Fibroblast of pulmonary artery (primary cell): Measurements from ENCODE around the gene FRMD4B.

Experiments used
- DNase-seq: peaks from one replicate; pipeline ENCODE4 v3.0.0-alpha.2; 2010; ENCODE audit warnings: low read depth
- H3K4me3 ChIP-seq: replicated peaks from 2 replicates; pipeline ENCODE4 v1.5.1; 2011; ENCODE audit warnings: low read depth, mild to moderate bottlenecking, control low read depth, low read length, moderate library complexity
- TF ChIP-seq, protein P1 (sequence below): IDR thresholded peaks from 2 replicates; pipeline ENCODE4 v1.5.1; 2011; ENCODE audit warnings: mild to moderate bottlenecking, control low read depth, low read length, inconsistent platforms; ENCODE audit errors: missing control alignments

FRMD4B gene

DNA sequence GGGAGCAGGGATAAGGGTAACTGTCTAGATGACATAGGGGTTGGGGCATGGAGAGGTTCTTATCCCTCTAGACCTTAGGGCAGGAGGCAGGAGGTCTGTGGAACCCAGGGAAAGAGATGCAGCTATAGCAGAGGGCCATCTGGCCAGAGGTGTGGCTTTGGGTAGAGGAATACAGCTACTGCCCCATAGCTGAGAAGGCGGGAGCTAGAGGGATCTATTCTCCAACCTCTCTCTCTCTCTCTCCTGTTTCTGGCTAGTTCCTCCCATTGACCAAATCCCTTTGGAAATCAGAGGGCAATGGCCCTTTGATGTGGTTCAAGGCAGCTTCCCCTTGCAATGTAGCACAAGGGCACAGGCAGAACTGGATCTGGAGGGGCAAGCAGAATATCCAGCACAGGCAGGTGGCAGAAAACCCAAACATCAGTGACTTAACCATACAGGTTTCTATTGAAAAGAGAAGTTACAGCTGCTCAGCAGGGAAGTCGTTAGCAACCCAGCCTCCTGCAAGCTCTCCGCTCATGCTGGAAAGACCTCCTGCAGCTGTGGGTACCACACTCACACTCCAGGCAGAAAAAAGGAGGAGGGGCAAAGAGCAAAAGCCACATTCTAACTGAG lies 241.2 kb downstream of the FRMD4B start:
- H3K4me3 ChIP-seq = no peak overlapping the region
- TF ChIP-seq, protein P1, sequence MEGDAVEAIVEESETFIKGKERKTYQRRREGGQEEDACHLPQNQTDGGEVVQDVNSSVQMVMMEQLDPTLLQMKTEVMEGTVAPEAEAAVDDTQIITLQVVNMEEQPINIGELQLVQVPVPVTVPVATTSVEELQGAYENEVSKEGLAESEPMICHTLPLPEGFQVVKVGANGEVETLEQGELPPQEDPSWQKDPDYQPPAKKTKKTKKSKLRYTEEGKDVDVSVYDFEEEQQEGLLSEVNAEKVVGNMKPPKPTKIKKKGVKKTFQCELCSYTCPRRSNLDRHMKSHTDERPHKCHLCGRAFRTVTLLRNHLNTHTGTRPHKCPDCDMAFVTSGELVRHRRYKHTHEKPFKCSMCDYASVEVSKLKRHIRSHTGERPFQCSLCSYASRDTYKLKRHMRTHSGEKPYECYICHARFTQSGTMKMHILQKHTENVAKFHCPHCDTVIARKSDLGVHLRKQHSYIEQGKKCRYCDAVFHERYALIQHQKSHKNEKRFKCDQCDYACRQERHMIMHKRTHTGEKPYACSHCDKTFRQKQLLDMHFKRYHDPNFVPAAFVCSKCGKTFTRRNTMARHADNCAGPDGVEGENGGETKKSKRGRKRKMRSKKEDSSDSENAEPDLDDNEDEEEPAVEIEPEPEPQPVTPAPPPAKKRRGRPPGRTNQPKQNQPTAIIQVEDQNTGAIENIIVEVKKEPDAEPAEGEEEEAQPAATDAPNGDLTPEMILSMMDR = no peak
- DNase-seq = no peak

DNA sequence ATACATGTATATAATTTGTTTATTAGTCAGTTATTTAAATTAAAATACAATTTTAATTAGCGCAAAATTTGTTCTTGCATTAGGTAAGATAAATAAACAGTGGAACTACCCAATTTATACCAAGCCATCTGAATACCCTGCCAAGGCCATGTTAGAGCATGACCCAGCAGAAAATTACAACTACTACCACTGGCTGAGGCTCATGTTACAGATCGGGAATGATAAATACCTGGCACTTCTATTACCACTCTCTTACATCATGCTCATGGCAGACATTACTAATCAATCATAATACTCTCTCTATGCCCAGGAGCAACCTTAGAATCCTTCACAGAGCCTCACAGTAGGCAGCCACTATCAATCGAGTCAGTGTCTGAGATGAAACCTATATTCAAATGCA lies 242.3 kb downstream of the FRMD4B start:
- TF ChIP-seq, protein P1 = no peak
- peak; percentile 9 for DNase-seq
- no peak overlapping the region for H3K4me3 ChIP-seq

DNA sequence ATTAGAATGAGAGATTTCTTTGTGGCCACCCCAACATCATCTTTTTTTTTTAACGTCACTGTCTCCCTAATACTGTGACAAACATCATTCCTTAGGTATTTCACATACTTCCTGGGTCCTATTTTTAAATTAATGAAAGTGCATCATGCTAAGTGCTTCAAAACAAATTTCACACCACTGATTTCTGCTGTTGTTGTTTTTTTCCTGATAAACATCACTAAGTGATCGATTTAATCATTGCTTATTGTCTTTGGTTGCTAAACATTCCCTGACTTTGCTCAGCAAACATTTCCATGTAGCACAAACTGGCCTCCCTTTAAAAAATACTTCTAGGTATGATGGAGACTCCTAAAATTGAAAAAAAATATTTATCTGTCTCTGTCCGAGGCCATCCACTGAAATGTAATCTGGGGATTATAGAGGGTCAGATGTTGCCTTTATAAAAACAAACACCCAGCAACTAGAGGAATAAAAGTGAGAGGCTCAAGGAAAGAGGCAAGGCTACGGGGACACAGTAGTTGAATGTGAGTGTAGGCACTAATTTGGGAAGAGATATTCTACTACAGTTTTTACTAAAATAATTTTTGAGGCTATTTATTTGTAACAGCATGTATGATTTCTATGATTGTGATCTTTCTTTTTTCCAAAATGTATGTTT lies 243.0 kb downstream of the FRMD4B start:
- no peak overlapping the region for H3K4me3 ChIP-seq
- no peak for DNase-seq
- TF ChIP-seq, protein P1 = no peak

- DNase-seq = peak; percentile 11
- TF ChIP-seq, protein P1 = no peak
These were observed 243.8 kb downstream of the FRMD4B start for GRCh38 chr3:69142090-69142489.

DNA sequence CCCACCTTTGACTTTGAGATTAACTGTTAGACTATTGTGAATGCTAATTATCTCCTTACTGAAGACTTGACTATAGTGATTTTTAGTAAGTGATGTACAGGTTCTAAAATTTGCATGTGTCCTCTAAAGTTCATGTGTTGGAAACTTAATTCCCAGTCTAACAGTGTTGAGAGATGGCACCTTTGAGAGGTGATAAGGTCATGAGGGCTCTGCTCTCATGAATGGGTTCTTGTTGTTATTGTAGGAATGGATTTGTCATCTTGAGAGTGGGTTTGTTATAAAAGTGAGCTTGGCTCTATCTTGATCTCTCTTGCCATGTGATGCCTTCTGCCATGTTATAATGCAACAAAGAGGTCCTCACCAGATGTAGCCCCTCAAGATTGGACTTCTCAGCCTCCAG lies 244.6 kb downstream of the FRMD4B start:
- TF ChIP-seq, protein P1 = no peak
- no peak for DNase-seq
- no peak overlapping the region for H3K4me3 ChIP-seq

More at GRCh38 chr3:69142090-69142489, 243.8 kb downstream of the FRMD4B start:
- H3K4me3 ChIP-seq = no peak overlapping the region

DNA sequence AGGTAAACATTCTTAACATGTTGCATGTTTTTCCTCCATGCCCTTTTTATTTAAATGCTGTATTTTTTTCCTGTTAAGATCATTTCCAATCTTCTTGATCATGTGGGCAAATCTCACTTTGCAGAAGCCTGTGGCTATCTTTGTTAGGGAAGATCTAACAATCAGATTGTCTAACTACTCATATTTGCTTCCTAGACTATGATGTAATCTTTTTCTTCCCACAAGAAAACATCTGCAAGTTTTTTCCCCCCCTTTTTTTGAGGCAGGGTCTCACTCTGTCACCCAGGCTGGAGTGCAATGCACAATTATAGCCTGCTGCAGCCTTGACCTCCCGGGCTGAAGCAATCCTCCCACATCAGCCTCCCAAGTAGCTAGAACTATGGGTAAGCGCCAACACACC lies 248.5 kb downstream of the FRMD4B start:
- TF ChIP-seq, protein P1 = no peak
- DNase-seq = no peak
- H3K4me3 ChIP-seq = no peak overlapping the region

GRCh38 chr3:69137005-69137404 lies 248.9 kb downstream of the FRMD4B start:
- no peak overlapping the region for H3K4me3 ChIP-seq
- peak; percentile 9 for DNase-seq
- TF ChIP-seq, protein P1 = no peak
